ENCODE data around the gene KMT5C. TPM values are rescaled to one million over a fixed set of nuclear protein-coding genes. Genes with fewer than 3 reads are reported as not detected.

The KMT5C gene
- total and polyA plus RNA-seq, 10 of the 15 experiments (the other 5 are each of a cell fraction or from before 2014, with no cell fraction given), result 0.20 to 15.8 (median 4.3) TPM; not detected in 1

- Histone ChIP-seq H3K36me3 (ENCODE audit: control insufficient read depth in 2 of 2, insufficient read depth in 2 of 2, low read length in 1 of 2) (peaks cover 12 to 15% of the 10 kb centered on the region in 2 experiments; a peak in 3 of 4 replicates), H3K4me2 (ENCODE audit: control insufficient read depth, insufficient read depth) (no peak overlapping the region), H3K4me1 (ENCODE audit: control insufficient read depth, insufficient read depth, low read length) (peaks cover 10% of the 10 kb centered on the region), H3K9ac (ENCODE audit: control insufficient read depth, insufficient read depth, low read length) (no peak overlapping the region), H2AFZ (ENCODE audit: control insufficient read depth, low read depth, low read length) (no peak overlapping the region), H3K27ac (ENCODE audit: control insufficient read depth, insufficient read depth) (no peak overlapping the region), H3K79me2 (ENCODE audit: control insufficient read depth, insufficient read depth, low read length) (peaks cover 9% of the 10 kb centered on the region), H3K9me3 (replicated peaks; ENCODE audit: control insufficient read depth, insufficient read depth, low read length) (no peaks in the 10 kb centered on the region), H3K4me3 (no peak overlapping the region), H4K20me1 (ENCODE audit: control insufficient read depth, insufficient read depth) (peaks cover 3% of the 10 kb centered on the region), H3K27me3 (replicated peaks in 1 of 2; ENCODE audit: control insufficient read depth in 2 of 2, insufficient read depth in 2 of 2, low read length in 1 of 2) (no peaks in the 10 kb centered on the region)
- CTCF ChIA-PET, result interaction anchor here (0.6 kb wide), 1 partner anchor 92 kb away, joined by 3 read pairs; no protein-coding TSS in a partner anchor
- SMC1A ChIA-PET (ENCODE audit: uncharacterized antibody, unreplicated experiment), result no interaction called here
- FAIRE-seq, result no peak
- POLR2A ChIA-PET, result interaction anchor here (0.5 kb wide), 2 partner anchors 431 to 746 kb away, joined by 3 to 7 read pairs; no protein-coding TSS in a partner anchor
- RAD21 ChIA-PET (ENCODE audit: unreplicated experiment), result no interaction called here
- intact Hi-C loops (cut with micrococcal nuclease; ENCODE audit: unreplicated experiment), result no loop called here
- DNase-seq (ENCODE audit: low read depth, low spot score), result no peak
- in situ Hi-C loops (cut with MboI), result no loop called here
- ATAC-seq, result no peak
- no TSS peak for BruUV-seq (replicated peaks)
- 83% methylated on average over 16 of the region's 18 CpGs for WGBS (ENCODE audit: insufficient coverage, insufficient replicate concordance, low lambda C conversion rate, missing lambda C conversion rate)
- no peak for TF ChIP-seq ZZZ3 (IDR thresholded peaks at IDR 0.05; ENCODE audit: control insufficient read depth, insufficient read length, low read depth)
- no peak for TF ChIP-seq HDGF (IDR thresholded peaks at IDR 0.05)
- TF ChIP-seq, protein P1, sequence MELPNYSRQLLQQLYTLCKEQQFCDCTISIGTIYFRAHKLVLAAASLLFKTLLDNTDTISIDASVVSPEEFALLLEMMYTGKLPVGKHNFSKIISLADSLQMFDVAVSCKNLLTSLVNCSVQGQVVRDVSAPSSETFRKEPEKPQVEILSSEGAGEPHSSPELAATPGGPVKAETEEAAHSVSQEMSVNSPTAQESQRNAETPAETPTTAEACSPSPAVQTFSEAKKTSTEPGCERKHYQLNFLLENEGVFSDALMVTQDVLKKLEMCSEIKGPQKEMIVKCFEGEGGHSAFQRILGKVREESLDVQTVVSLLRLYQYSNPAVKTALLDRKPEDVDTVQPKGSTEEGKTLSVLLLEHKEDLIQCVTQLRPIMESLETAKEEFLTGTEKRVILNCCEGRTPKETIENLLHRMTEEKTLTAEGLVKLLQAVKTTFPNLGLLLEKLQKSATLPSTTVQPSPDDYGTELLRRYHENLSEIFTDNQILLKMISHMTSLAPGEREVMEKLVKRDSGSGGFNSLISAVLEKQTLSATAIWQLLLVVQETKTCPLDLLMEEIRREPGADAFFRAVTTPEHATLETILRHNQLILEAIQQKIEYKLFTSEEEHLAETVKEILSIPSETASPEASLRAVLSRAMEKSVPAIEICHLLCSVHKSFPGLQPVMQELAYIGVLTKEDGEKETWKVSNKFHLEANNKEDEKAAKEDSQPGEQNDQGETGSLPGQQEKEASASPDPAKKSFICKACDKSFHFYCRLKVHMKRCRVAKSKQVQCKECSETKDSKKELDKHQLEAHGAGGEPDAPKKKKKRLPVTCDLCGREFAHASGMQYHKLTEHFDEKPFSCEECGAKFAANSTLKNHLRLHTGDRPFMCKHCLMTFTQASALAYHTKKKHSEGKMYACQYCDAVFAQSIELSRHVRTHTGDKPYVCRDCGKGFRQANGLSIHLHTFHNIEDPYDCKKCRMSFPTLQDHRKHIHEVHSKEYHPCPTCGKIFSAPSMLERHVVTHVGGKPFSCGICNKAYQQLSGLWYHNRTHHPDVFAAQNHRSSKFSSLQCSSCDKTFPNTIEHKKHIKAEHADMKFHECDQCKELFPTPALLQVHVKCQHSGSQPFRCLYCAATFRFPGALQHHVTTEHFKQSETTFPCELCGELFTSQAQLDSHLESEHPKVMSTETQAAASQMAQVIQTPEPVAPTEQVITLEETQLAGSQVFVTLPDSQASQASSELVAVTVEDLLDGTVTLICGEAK (IDR thresholded peaks at IDR 0.05; ENCODE audit: borderline replicate concordance), result no peak
- no peak for TF ChIP-seq ATF3 (IDR thresholded peaks at IDR 0.05; ENCODE audit: borderline replicate concordance, extremely low read depth, low read depth, low read length)
- no peak for TF ChIP-seq ASH2L (IDR thresholded peaks at IDR 0.05; ENCODE audit: borderline replicate concordance, low read depth)
- no peak for TF ChIP-seq EP300 (IDR thresholded peaks at IDR 0.05; ENCODE audit: borderline replicate concordance in 1 of 2, control insufficient read depth in 1 of 2, low read depth in 2 of 2, low read length in 2 of 2)
- no peak for TF ChIP-seq ZNF592 (IDR thresholded peaks at IDR 0.05)
- TF ChIP-seq PML (IDR thresholded peaks at IDR 0.05; ENCODE audit: low read length), result no peak
- no peak for TF ChIP-seq ZSCAN29 (IDR thresholded peaks at IDR 0.05)
- TF ChIP-seq EZH2 (IDR thresholded peaks at IDR 0.05; ENCODE audit: borderline replicate concordance, control insufficient read depth, low read depth, low read length), result no peak
- TF ChIP-seq POLR2A (IDR thresholded peaks at IDR 0.05; ENCODE audit: low read depth, low read length), result no peak
- TF ChIP-seq MYB (IDR thresholded peaks at IDR 0.05; ENCODE audit: borderline replicate concordance, low read depth, low read length), result no peak
These were observed 53.4 kb downstream of the KMT5C start for GRCh38 chr19:55392820-55393761.
